Right forelimb (tissue), 1 donor: ENCODE data around the gene HIVEP3.

Experiments used
- DNase-seq: peaks from one replicate; pipeline ENCODE4 v3.0.0-alpha.2; 2018

HIVEP3 gene

DNA sequence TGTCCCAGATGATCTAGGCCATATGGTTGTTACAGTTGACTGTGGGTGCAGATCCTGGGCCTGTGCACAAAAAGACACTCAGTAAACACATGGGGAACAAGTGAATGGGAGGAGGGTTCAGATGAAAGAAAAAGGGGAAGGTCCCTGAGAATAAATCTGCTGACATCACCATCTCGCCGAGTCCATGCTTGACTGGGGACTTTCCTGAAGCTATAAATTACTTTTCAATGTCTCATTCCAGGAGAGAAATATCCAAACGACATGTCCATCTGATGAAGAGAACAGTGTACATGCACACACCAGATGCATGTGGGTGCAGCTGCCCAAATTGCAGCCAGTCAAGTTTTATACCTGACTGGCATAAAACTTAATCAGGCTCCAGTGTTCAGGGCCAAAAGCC, 109.0 kb downstream of the HIVEP3 start:
- no peak for DNase-seq

- no peak for DNase-seq
Measured at GRCh38 chr1:41807390-41807789, 111.3 kb downstream of the HIVEP3 start.

DNA sequence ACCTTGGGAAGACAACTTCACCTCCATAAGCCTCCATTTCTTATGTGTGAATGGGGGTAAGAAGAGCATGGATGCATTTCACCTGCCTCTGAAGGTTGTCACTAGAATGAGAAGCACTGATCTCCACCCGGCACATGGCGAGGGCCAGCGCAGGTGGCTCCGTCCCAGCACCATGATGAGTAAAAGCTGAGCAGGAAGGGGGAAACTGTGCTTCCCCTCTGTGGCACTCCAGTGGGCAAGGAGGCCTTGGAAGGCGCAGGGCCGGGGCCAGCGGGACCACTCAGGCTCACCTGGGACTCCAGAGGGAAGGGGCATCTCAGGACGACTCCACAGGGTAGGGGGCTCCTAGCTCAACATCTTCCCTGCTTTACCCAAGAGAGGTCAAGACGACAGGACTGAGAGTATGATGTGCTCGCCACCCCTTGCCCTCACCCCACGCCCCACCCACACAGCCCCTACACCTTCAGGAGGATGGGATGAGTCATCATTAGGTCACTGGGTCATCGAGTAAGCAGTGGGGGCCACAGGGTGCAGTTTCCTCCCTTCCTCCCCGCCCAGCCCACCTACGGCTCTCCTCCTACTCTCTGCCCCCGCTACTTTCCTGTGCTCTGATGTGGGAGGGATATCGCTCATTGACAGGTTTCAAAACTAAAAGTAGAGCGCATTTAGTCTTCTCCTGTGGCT, 112.1 kb downstream of the HIVEP3 start:
- DNase-seq, result peak; percentile 15

GRCh38 chr1:41805771-41806471, 112.8 kb downstream of the HIVEP3 start:
- peak; percentile 20 for DNase-seq

DNA sequence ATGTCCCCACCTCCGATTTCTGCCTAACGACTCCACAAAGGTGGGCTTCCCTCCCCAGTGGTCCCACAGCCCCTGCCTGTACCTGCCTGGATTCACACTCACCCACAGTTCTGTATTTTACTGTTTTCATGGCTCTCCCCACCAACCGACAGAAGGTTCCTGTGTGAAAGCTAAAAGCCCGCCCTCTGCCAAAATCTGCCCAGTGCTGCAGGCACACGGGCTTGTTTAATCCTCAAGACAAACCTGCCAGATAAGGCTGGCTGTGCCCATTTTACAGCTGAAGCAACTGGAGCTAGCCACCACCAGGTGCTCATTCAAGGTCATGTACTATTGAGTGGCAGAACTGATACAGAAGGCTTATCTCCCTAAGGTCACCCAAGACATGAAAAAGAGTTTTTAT, 114.5 kb downstream of the HIVEP3 start:
- no peak for DNase-seq

DNA sequence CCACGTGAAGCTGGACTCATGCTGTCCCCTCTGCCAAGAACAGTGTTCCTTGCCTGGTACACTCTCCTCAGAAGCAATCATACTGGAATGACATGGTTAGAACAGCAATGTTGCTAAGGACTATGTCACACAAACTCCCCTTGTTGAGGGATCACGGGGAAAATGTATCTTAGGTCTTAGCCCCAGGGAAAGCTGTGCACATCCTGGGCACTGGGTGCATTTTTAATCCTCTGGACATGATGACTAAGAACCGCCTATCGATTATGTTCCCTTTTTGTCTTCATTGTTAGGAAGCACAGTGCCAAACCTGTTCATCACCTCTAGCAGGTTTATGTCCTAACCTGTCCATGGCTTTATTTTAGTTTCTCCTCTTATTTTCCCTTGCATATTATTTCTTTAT, 115.1 kb downstream of the HIVEP3 start:
- DNase-seq, result no peak

GRCh38 chr1:41802532-41803501, 115.9 kb downstream of the HIVEP3 start:
- peak; percentile 72 for DNase-seq

DNA sequence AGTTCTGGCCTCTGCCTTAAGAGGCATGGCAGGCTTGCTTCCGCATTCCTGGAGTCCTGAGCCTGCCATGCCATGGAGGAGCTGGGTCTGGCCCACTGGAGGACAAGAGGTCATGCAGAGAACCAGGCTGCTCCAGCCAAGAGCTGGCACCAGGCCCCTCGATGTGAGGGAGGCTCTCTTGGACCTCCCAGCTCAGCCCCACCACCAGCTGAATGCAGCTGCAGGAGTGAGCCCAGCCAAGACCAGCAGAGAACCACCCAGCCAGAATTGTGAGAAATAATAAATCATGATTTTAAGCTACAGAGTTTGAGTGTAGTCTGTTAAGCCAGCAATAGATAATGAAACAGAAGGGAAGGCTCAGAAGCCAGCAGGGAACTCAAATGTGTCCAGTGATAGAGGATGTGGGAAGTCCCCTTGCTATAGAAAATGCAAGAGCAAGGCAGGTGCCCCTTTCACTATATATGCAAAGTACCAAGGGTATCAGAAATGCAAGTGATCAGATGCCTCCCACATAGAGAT, 118.4 kb downstream of the HIVEP3 start:
- no peak for DNase-seq

GRCh38 chr1:41799723-41800122, 119.0 kb downstream of the HIVEP3 start:
- DNase-seq, result no peak

DNA sequence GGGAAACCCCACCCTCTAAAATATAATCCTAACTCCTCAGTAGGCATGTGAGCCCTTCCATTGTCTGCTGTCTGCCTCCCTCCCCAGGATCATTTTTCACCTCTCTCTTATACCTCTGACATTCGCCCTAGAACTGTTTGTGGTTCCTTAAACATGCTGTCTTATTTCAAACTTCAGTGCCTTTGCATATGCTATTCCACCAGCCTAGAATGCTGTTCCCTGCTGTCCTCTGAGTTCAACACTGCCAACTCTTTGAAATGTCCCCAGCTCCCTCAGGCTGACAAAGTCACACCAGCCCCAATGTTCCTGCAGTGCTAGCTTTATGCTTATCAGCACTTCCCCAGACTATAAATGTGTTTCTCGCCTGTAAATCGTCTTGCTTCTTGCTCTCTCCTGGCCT, 119.5 kb downstream of the HIVEP3 start:
- DNase-seq, result no peak

DNA sequence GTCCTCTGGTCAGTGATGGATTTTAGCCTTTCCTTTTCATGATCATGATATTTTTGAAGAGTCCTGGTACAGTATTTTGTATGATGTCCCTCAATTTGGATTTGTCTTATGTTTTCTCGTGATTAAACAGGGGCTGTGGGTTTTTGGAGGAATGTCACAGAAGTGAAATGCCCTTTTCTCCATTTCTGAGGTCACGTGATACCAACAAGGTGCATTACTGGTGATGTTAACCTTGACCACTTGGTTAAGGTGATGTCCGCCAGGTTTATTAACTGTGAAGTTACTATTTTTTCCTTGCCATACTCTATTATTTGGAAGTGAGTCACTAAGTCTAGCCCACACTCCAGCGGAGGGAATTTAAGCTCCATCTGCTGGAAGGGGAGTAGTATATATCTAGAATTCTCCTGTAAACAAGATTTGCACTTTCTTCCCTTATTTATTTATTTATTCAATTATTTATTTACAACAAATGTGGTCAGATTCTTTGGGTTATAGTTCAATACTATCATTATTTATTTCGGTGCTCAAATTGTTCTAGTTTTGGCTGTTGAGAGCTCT, 123.4 kb downstream of the HIVEP3 start:
- no peak for DNase-seq

DNA sequence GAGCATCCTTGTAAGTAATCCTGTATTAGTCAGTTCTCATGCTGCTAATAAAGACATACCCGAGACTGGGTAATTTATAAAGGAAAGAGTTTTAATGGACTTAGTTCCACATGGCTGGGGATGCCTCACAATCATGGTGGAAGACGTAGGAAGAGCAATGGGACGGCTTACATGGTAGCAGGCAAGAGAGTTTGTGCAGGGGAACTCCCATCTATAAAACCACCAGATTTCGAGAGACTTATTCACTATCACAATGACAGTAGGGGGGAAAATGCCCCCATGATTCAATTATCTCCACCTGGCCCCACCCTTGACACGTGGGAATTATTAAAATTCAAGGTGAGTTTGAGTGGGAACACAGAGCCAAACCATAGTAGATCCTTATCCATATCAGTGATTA, 124.7 kb downstream of the HIVEP3 start:
- DNase-seq, result no peak

DNA sequence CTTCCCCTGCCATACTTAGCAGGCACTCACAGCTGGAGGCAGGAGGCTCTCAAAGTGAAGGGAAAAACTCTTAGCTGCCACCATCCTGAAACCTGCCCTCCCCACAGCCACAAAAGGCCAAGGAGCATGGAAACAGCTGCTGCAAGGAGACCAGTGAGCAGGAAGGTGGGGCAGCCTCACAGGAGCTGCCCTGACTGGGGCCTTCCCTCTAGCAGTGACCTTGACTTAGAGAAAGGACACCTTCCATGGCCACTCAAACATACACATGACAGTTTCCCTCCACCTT, 126.3 kb downstream of the HIVEP3 start:
- DNase-seq, result no peak

- DNase-seq, result no peak
Measured at GRCh38 chr1:41791667-41792484, 126.8 kb downstream of the HIVEP3 start.

DNA sequence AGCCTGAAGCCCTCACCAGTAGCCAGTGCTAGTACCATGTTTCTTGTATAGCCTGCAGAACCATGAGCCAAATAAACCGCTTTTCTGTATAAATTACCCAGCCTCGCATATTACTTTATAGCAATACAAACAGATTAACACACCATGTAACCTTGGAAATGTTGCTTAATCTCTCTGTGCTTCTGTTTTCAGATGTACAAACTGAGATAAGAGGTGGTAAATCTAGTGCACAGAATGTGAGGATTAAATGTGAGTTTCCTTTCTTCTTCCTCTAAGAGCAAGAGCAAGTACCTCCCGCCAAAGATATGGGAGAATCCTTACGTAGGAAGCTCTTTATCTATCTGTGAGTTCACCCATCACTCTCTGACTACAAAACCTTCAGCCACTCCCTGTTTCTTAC, 128.4 kb downstream of the HIVEP3 start:
- no peak for DNase-seq

GRCh38 chr1:41789661-41790330, 128.9 kb downstream of the HIVEP3 start:
- DNase-seq, result no peak

GRCh38 chr1:41788427-41788826, 130.3 kb downstream of the HIVEP3 start:
- DNase-seq, result no peak

- no peak for DNase-seq
Measured at GRCh38 chr1:41784531-41785274, 134.0 kb downstream of the HIVEP3 start.

- no peak for DNase-seq
Measured at GRCh38 chr1:41783189-41783639, 135.5 kb downstream of the HIVEP3 start.

GRCh38 chr1:41780916-41781315, 137.8 kb downstream of the HIVEP3 start:
- no peak for DNase-seq

DNA sequence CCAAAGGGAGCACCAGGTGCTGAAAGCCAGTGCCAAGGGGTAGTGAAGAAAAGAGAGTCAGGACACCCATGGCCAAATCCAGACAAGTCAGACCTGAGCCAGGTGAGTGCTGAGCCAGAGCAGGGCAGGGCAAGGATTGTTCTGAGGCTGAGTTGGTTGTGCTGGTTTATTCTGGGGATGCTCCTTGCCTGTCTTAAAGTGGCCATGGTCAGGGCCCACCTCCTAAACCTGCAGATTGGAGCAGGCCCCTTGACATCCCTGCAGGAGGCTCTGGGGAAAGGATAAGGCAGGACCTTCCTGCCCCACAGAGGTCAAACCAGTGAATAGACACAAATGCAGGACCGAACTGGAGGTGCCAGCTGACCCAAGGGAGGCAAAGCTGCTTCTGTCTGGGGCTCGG, 138.4 kb downstream of the HIVEP3 start:
- DNase-seq, result no peak
